Ascending aorta (tissue), 2 donors: ENCODE results near the gene SAFB. TPM values are rescaled to one million over a fixed set of nuclear protein-coding genes. Genes with fewer than 3 reads are reported as not detected.

ENCODE experiments used
- DNase-seq, 2 donors: peaks; one replicate each; pipeline ENCODE4 v3.0.0-alpha.2; 2019; ENCODE audit warnings: low spot score in 2 of 2
- H3K27ac ChIP-seq, 2 donors: fragments of 200-600 bp; sonication (generic); one replicate each; pipeline ENCODE4 v1.5.1; 2016 to 2017; ENCODE audit warnings: mild to moderate bottlenecking in 1 of 2
- H3K27me3 ChIP-seq: fragments of 200-600 bp; sonication (generic); one replicate; pipeline ENCODE4 v1.5.1; 2017
- H3K36me3 ChIP-seq, 2 donors: fragments of 200-600 bp; sonication (generic); one replicate each; pipeline ENCODE4 v1.5.1; 2016
- H3K4me1 ChIP-seq, 2 donors: fragments of 200-600 bp; sonication (generic); one replicate each; pipeline ENCODE4 v1.5.1; 2016 to 2017; ENCODE audit warnings: mild to moderate bottlenecking in 1 of 2
- H3K4me3 ChIP-seq, 2 donors: fragments of 200-600 bp; sonication (generic); one replicate each; pipeline ENCODE4 v1.5.1; 2016 to 2017; ENCODE audit warnings: mild to moderate bottlenecking in 1 of 2
- H3K9me3 ChIP-seq, 2 donors: fragments of 200-600 bp; sonication (generic); one replicate each; pipeline ENCODE4 v1.5.1; 2016
- intact Hi-C: fragments of 100-400 bp; cut with DNase I; formaldehyde crosslinking; loops from one replicate; pipeline ENCODE4 v1.15.1; 2023
- total RNA-seq: library from RNA; depleted of rRNA; stranded (reverse); fragments of >200 nt; gene quantifications from one replicate; pipeline ENCODE4 v1.1.0, GENCODE V29; 2016
- TF ChIP-seq, protein P1 (sequence below), 3 experiments: fragments of 200-600 bp in 2 of 3; fragments of 450-650 bp in 1 of 3; sonication (generic) in 2 of 3; IDR thresholded peaks; one replicate each; pipeline ENCODE4 v1.5.1; 2016 to 2019; ENCODE audit warnings: antibody characterized with exemption in 3 of 3, mild to moderate bottlenecking in 1 of 3, moderate library complexity in 1 of 3

Gene SAFB
- total RNA-seq, 1 donor from 2014 or later, result 114 TPM

DNA sequence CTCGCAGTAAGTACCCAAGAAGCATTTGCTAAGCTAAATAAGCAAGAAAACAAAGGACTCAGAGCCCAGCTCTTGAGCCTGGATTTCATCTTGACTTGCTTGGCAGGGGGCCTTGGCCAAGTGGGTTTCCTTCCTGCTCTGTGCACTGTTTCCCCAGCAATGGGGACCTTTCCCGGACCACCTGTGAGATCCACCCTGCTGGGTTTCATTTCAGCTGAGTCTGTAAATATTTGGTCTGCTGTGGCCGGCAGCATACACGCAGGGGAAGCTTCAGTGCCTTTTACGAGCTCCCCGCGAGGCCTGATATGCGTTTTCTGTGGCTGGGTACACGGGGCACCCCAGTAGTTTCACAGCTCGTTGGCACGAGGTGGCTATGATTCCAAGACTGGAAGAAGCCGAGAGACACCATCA, 42.7 kb upstream of the SAFB start:
- H3K4me1 ChIP-seq, result no peaks in the 10 kb centered on the region
- H3K27ac ChIP-seq, result no peak overlapping the region
- no peaks in the 10 kb centered on the region for H3K27me3 ChIP-seq
- no peaks in the 10 kb centered on the region for H3K9me3 ChIP-seq
- intact Hi-C loops, result no loop called here
- TF ChIP-seq, protein P1, sequence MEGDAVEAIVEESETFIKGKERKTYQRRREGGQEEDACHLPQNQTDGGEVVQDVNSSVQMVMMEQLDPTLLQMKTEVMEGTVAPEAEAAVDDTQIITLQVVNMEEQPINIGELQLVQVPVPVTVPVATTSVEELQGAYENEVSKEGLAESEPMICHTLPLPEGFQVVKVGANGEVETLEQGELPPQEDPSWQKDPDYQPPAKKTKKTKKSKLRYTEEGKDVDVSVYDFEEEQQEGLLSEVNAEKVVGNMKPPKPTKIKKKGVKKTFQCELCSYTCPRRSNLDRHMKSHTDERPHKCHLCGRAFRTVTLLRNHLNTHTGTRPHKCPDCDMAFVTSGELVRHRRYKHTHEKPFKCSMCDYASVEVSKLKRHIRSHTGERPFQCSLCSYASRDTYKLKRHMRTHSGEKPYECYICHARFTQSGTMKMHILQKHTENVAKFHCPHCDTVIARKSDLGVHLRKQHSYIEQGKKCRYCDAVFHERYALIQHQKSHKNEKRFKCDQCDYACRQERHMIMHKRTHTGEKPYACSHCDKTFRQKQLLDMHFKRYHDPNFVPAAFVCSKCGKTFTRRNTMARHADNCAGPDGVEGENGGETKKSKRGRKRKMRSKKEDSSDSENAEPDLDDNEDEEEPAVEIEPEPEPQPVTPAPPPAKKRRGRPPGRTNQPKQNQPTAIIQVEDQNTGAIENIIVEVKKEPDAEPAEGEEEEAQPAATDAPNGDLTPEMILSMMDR (IDR thresholded peaks at IDR 0.05), result no peak
- no peak for DNase-seq
- H3K4me3 ChIP-seq, result no peak overlapping the region
- peaks cover 5 to 22% of the 10 kb centered on the region in 2 donors for H3K36me3 ChIP-seq

DNA sequence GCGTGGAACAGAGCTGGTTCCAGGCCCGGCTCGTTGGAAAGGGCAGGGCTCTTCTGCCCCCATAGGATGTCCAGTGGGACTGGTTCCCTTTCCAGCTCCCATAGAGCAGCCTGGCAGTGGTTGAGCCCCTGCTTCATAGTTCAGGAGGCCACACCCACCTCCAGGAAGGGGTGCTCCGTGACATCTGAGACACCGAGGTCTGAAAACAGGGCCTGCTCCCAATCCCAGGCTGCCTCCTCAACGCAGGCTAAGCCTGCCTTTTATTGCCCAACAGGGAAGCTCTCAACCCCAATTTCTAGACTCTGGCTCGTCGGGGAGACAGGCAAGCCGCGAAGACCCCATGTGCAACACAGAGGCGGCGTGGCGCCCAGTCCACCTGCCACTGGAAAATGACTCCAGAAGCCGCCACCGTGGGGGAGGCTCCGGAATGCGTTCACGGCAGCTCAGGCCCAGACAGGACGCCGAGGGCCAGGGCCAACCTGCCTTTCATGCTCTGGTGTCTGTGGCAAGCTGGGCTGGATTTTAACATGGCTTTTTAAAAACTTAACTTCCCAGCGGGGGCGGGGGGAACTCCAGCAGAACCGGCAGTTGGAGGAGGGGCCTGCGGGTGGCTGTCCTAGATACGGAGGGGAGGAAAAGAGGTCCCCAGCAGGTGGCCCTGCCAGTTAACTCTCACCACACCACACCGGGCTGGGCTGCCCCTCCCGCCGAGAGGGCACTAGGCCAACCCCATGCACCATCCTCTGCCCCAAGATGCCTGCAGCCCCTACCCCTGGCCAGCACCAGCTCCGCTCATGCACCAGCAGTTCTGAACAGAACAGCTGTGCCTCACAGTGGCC, 37.2 kb upstream of the SAFB start:
- Histone ChIP-seq H3K9me3 (no peaks in the 10 kb centered on the region), H3K27me3 (no peaks in the 10 kb centered on the region), H3K36me3 (peaks cover 41 to 65% of the 10 kb centered on the region in 2 donors), H3K4me3 (no peak overlapping the region), H3K27ac (peak overlapping the region; percentile 40 to 49), H3K4me1 (peaks cover 0 to 12% of the 10 kb centered on the region in 2 donors)
- intact Hi-C loops, result no loop called here
- TF ChIP-seq, protein P1 (IDR thresholded peaks at IDR 0.05), result peak in 1 of 3 experiments; percentile 3
- DNase-seq, result no peak

DNA sequence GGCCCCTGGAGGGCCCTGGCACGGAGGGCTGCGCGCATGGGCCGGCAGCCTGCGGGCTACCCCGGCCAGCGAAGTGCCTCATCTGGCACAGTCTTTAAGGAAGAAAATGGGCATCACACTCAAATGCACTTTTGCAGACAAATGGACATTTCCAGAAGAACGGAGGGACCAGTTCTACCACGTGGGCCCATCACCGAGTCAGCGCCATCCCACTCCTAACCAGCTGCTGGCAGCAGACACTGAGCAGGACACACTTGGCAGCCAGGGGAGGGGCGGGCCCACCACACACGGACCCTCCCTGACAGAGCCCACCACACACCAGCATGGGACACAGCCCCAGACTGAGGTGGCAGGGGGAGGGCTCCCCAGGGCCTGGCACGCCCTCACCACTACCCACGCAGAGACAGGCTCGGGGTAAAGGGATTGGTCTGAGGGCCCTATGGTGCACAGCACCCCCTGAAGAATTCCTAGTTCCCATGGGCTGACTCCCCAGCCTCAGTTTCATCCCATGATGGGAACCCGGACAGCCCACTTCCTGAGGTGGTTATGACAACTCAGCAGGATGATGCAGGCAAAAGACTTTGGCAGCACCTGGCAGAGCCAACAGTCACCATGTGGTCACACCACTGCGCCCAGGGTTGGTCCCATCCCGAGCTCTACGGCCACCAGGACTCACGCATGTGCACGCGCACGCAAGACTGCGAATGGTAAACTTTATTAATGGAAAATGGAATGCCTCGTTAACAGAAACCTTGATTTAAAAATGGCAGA, 36.4 kb upstream of the SAFB start:
- H3K36me3 ChIP-seq, result peaks cover 49 to 70% of the 10 kb centered on the region in 2 donors
- H3K27me3 ChIP-seq, result no peaks in the 10 kb centered on the region
- TF ChIP-seq, protein P1 (IDR thresholded peaks at IDR 0.05), result no peak
- peak overlapping the region; percentile 40 to 49 for H3K27ac ChIP-seq
- H3K9me3 ChIP-seq, result no peaks in the 10 kb centered on the region
- peaks cover 0 to 12% of the 10 kb centered on the region in 2 donors for H3K4me1 ChIP-seq
- intact Hi-C loops, result no loop called here
- no peak for DNase-seq
- no peak overlapping the region for H3K4me3 ChIP-seq

DNA sequence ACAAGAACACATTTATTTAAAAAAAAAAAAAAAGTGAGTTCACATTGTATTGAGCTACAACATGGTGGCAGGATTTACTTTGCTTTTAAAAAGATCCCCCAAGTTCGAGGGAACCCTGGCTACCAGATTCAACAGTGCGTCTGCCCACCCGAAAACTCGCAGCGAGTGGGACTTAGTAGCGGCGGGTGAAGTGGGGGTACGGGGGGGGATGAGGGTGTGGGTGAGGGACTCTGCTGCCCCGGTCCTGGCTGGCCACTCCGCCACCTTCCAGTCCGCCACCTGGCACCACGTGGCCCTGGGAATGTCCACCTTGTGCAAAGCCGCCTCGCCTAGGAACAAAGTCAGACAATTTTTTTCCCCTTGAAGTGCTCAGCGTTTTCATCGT, 35.8 kb upstream of the SAFB start:
- Histone ChIP-seq H3K9me3 (no peaks in the 10 kb centered on the region), H3K4me1 (peaks cover 0 to 12% of the 10 kb centered on the region in 2 donors), H3K27me3 (no peaks in the 10 kb centered on the region), H3K27ac (no peak overlapping the region), H3K4me3 (no peak overlapping the region), H3K36me3 (peaks cover 54 to 70% of the 10 kb centered on the region in 2 donors)
- intact Hi-C loops, result no loop called here
- DNase-seq, result no peak
- TF ChIP-seq, protein P1 (IDR thresholded peaks at IDR 0.05), result no peak

DNA sequence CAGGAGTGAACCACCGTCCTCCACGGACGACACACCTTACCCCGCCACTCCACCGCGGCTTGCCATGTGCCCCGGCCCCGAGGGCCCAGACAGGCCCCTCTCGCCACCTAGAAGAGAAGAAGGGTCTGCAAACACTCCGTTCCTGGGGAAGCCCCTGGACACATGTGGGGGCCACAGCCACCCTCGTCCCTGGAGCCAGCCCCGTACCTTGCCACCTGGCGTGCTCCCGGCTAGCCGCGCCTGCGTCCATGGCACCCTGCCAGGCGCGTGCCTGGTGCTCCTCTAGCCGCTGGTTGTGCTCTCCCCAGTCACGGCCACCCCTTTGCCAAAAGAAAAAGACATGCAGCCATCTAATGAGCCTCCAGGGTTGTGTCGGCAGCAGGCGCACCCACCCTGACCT, 35.2 kb upstream of the SAFB start:
- Histone ChIP-seq H3K36me3 (peaks cover 58 to 70% of the 10 kb centered on the region in 2 donors), H3K9me3 (no peaks in the 10 kb centered on the region), H3K4me3 (no peak overlapping the region), H3K4me1 (peaks cover 0 to 12% of the 10 kb centered on the region in 2 donors), H3K27me3 (no peaks in the 10 kb centered on the region), H3K27ac (no peak overlapping the region)
- no peak for DNase-seq
- intact Hi-C loops, result no loop called here
- TF ChIP-seq, protein P1 (IDR thresholded peaks at IDR 0.05), result no peak
